UCSD-AML1 (cell line): ENCODE data around the gene MALT1.
A peak's percentile ranks its signal among the peaks of the same experiment; 100 is the strongest.
"Not testable (repeated sequence)": the region's sequence is repeated elsewhere in the genome, so short reads cannot be mapped to it uniquely, and the experiment has no call there.

ENCODE experiments used
- DNase-seq: peaks from one replicate; lab custom pipeline; 2025; ENCODE audit not compliant: unreplicated experiment; lab: John Stamatoyannopoulos, UW

MALT1 gene

GRCh38 chr18:58770601-58771000, 99.3 kb downstream of the MALT1 start:
- no peak for DNase-seq

- DNase-seq, result no peak
Measured at GRCh38 chr18:58772161-58772560, 100.9 kb downstream of the MALT1 start.

GRCh38 chr18:58776084-58776483, 104.8 kb downstream of the MALT1 start:
- DNase-seq, result no peak

GRCh38 chr18:58776541-58776940, 105.3 kb downstream of the MALT1 start:
- not testable (repeated sequence) for DNase-seq

GRCh38 chr18:58777471-58777870, 106.2 kb downstream of the MALT1 start:
- DNase-seq, result no peak

GRCh38 chr18:58779529-58779928, 108.3 kb downstream of the MALT1 start:
- no peak for DNase-seq

- no peak for DNase-seq
Measured at GRCh38 chr18:58780045-58780444, 108.8 kb downstream of the MALT1 start.

- DNase-seq, result peak; percentile 59
Measured at GRCh38 chr18:58781627-58782194, 110.4 kb downstream of the MALT1 start.

GRCh38 chr18:58784601-58785137, 113.4 kb downstream of the MALT1 start:
- DNase-seq, result no peak

- DNase-seq, result no peak
Measured at GRCh38 chr18:58785171-58785805, 114.0 kb downstream of the MALT1 start.

GRCh38 chr18:58785870-58786269, 114.6 kb downstream of the MALT1 start:
- no peak for DNase-seq

- no peak for DNase-seq
Measured at GRCh38 chr18:58787536-58788149, 116.4 kb downstream of the MALT1 start.

GRCh38 chr18:58788470-58788869, 117.2 kb downstream of the MALT1 start:
- no peak for DNase-seq

- DNase-seq, result no peak
Measured at GRCh38 chr18:58788971-58789875, 118.0 kb downstream of the MALT1 start.

- DNase-seq, result no peak
Measured at GRCh38 chr18:58789876-58790240, 118.6 kb downstream of the MALT1 start.

GRCh38 chr18:58792086-58792485, 120.8 kb downstream of the MALT1 start:
- no peak for DNase-seq

GRCh38 chr18:58793361-58793760, 122.1 kb downstream of the MALT1 start:
- no peak for DNase-seq

GRCh38 chr18:58796220-58796619, 125.0 kb downstream of the MALT1 start:
- DNase-seq, result no peak

- no peak for DNase-seq
Measured at GRCh38 chr18:58800582-58800981, 129.3 kb downstream of the MALT1 start.

- no peak for DNase-seq
Measured at GRCh38 chr18:58802959-58803358, 131.7 kb downstream of the MALT1 start.

- DNase-seq, result no peak
Measured at GRCh38 chr18:58803978-58804377, 132.7 kb downstream of the MALT1 start.
